Measurements from ENCODE around the gene QRFP. TPM values are rescaled to one million over a fixed set of nuclear protein-coding genes. Genes with fewer than 3 reads are reported as not detected.

The QRFP gene
- total RNA-seq, 4 donors from 2014 or later: not detected

- TF ChIP-seq CTCF (IDR thresholded peaks at IDR 0.05): no peak
- TF ChIP-seq POLR2A (IDR thresholded peaks at IDR 0.05; ENCODE audit: low read depth): no peak
- TF ChIP-seq POLR2AphosphoS5 (IDR thresholded peaks at IDR 0.05): no peak
- Histone ChIP-seq H3K4me1 (peaks cover 52 to 81% (median 79%) of the 10 kb centered on the region in 4 donors), H3K4me3 (no peak overlapping the region), H3K36me3 (peaks cover 34 to 77% (median 63%) of the 10 kb centered on the region in 4 donors), H3K27ac (replicated peaks in 1 of 4) (peak overlapping the region in 3 of 4 donors; percentile 65 to 77 (median 70)), H3K27me3 (no peaks in the 10 kb centered on the region), H3K9me3 (no peaks in the 10 kb centered on the region)
- intact Hi-C loops (cut with DNase I): no loop called here
- no peak for DNase-seq (ENCODE audit: extremely low spot score)
- 88% methylated on average over 15 of the region's 15 CpGs for WGBS
These were observed 24.5 kb downstream of the QRFP start for GRCh38 chr9:130872093-130872492.

- intact Hi-C loops (cut with DNase I): no loop called here
- DNase-seq (ENCODE audit: extremely low spot score): no peak
- Histone ChIP-seq H3K27me3 (no peaks in the 10 kb centered on the region), H3K9me3 (no peaks in the 10 kb centered on the region), H3K4me1 (peaks cover 54 to 86% (median 85%) of the 10 kb centered on the region in 4 donors), H3K4me3 (no peak overlapping the region), H3K36me3 (peaks cover 34 to 76% (median 60%) of the 10 kb centered on the region in 4 donors), H3K27ac (replicated peaks in 1 of 4) (peak overlapping the region in 2 of 4 donors; percentile 40 to 77)
- TF ChIP-seq POLR2AphosphoS5 (IDR thresholded peaks at IDR 0.05) (no peak), POLR2A (IDR thresholded peaks at IDR 0.05; ENCODE audit: low read depth) (no peak), CTCF (IDR thresholded peaks at IDR 0.05) (no peak), EP300 (IDR thresholded peaks at IDR 0.05) (no peak)
- WGBS: 79% methylated on average over 10 of the region's 10 CpGs
These were observed 25.1 kb downstream of the QRFP start for GRCh38 chr9:130871395-130872062.

GRCh38 chr9:130870491-130871381 lies 25.9 kb downstream of the QRFP start:
- Histone ChIP-seq H3K4me3 (no peak overlapping the region), H3K4me1 (peaks cover 54 to 94% (median 91%) of the 10 kb centered on the region in 4 donors), H3K36me3 (peaks cover 31 to 71% (median 56%) of the 10 kb centered on the region in 4 donors), H3K27me3 (no peaks in the 10 kb centered on the region), H3K9me3 (no peaks in the 10 kb centered on the region), H3K27ac (replicated peaks in 1 of 4) (peak overlapping the region in 3 of 4 donors; percentile 12 to 63 (median 40))
- intact Hi-C loops (cut with DNase I): no loop called here
- 68% methylated on average over 17 of the region's 17 CpGs for WGBS
- TF ChIP-seq POLR2AphosphoS5 (IDR thresholded peaks at IDR 0.05): no peak
- no peak for TF ChIP-seq EP300 (IDR thresholded peaks at IDR 0.05)
- no peak for TF ChIP-seq CTCF (IDR thresholded peaks at IDR 0.05)
- no peak for TF ChIP-seq POLR2A (IDR thresholded peaks at IDR 0.05; ENCODE audit: low read depth)
- no peak for DNase-seq (ENCODE audit: extremely low spot score)

- intact Hi-C loops (cut with DNase I): loop anchor here (5.0 kb wide), 1 partner anchor 178 kb away; no protein-coding TSS in a partner anchor
- H3K4me3 ChIP-seq: no peak overlapping the region
- no peaks in the 10 kb centered on the region for H3K27me3 ChIP-seq
- no peak for DNase-seq (ENCODE audit: extremely low spot score)
- H3K9me3 ChIP-seq: no peaks in the 10 kb centered on the region
- TF ChIP-seq POLR2A (IDR thresholded peaks at IDR 0.05; ENCODE audit: low read depth): no peak
- TF ChIP-seq CTCF (IDR thresholded peaks at IDR 0.05): no peak
- no peak for TF ChIP-seq EP300 (IDR thresholded peaks at IDR 0.05)
- TF ChIP-seq POLR2AphosphoS5 (IDR thresholded peaks at IDR 0.05): peak; percentile 19 to 33
- H3K4me1 ChIP-seq: peaks cover 54 to 100% (median 94%) of the 10 kb centered on the region in 4 donors
- peak overlapping the region in 2 of 4 donors; percentile 15 to 63 for H3K27ac ChIP-seq (replicated peaks in 1 of 4)
- H3K36me3 ChIP-seq: peaks cover 22 to 71% (median 54%) of the 10 kb centered on the region in 4 donors
- WGBS: 70% methylated on average over 8 of the region's 8 CpGs
These were observed 27.4 kb downstream of the QRFP start for GRCh38 chr9:130869250-130869649.

All from esophagus muscularis mucosa (tissue), 4 donors.